Adrenal gland (tissue), 12 donors: ENCODE measurements around the gene PHC3. TPM values are rescaled to one million over a fixed set of nuclear protein-coding genes. Genes with fewer than 3 reads are reported as not detected.

Source experiments
- DNase-seq, 7 donors: peaks; one replicate each; pipeline ENCODE4 v3.0.0-alpha.2; 2019 to 2020
- H3K27ac ChIP-seq, 5 donors: fragments of 200-600 bp; sonication (generic) in 4 of 5; 1 replicate in 3 of 5; 2 replicates in 2 of 5; pipeline versions ENCODE4 v1.5.1 to v1.8.0; 2016 to 2020; ENCODE audit warnings: mild to moderate bottlenecking in 1 of 5
- H3K27me3 ChIP-seq: fragments of 200-600 bp; 2 replicates; pipeline ENCODE4 v1.8.0; 2021
- H3K36me3 ChIP-seq, 2 donors: fragments of 200-600 bp; replicated peaks in 1 of 2; 1 replicate in 1 of 2; 2 replicates in 1 of 2; pipeline versions ENCODE4 v1.5.1 to v1.8.0; 2018 to 2022
- H3K4me1 ChIP-seq, 2 donors: fragments of 200-600 bp; replicated peaks in 1 of 2; 1 replicate in 1 of 2; 2 replicates in 1 of 2; pipeline versions ENCODE4 v1.5.1 to v1.8.0; 2018 to 2021
- H3K4me3 ChIP-seq, 4 donors: fragments of 200-600 bp; sonication (generic) in 3 of 4; one replicate each; pipeline ENCODE4 v1.5.1; 2016 to 2018
- H3K9me3 ChIP-seq, 3 donors: fragments of 200-600 bp; sonication (generic) in 1 of 3; replicated peaks in 1 of 3; 1 replicate in 2 of 3; 2 replicates in 1 of 3; pipeline versions ENCODE4 v1.5.1 to v1.8.0; 2016 to 2021
- CTCF ChIP-seq, 6 experiments: fragments of 450-650 bp in 4 of 6; fragments of 200-600 bp in 2 of 6; sonication (generic) in 1 of 6; IDR thresholded peaks; 1 replicate in 5 of 6; 2 replicates in 1 of 6; pipeline versions ENCODE4 v1.5.1 to v1.8.0; 2016 to 2021; ENCODE audit warnings: antibody characterized with exemption in 6 of 6, mild to moderate bottlenecking in 2 of 6, moderate library complexity in 1 of 6
- POLR2A ChIP-seq, 2 donors: fragments of 450-650 bp; IDR thresholded peaks; one replicate each; pipeline ENCODE4 v1.6.1; 2017; ENCODE audit warnings: antibody characterized with exemption in 2 of 2, mild to moderate bottlenecking in 2 of 2, moderate library complexity in 1 of 2
- WGBS, 4 donors: extraction: QIAGEN DNeasy Blood & Tissue Kit in 2 of 4; methylation state at CpG; one replicate each; pipeline versions ENCODE4 v1.1.5 to v1.1.7; 2013 to 2017; 5-methylcytosine and 5-hydroxymethylcytosine counted together
- intact Hi-C, 2 donors: fragments of 100-400 bp; cut with DNase I; formaldehyde crosslinking; loops; one replicate each; pipeline versions ENCODE4 v1.14.1 to v1.15.0; 2022 to 2023
- polyA plus RNA-seq, 3 donors: library from polyadenylated mRNA; stranded (reverse); fragments of 200-250 nt in 2 of 3; fragments of 350-450 nt in 1 of 3; fragmentation: Illumina TruSeq in 1 of 3; extraction: RNeasy Lipid Tissue Mini Kit (QIAGEN cat#74804) in 1 of 3; gene quantifications; one replicate each; pipeline ENCODE4 v1.2.3, GENCODE V29; 2013 to 2014
- total RNA-seq, 9 donors: library from RNA; depleted of rRNA in 4 of 9; stranded (reverse); fragments of >200 nt in 4 of 9; fragments of 120-200 nt in 1 of 9; fragmentation: NEBNext Ultra II Directional in 1 of 9; extraction: Animal tissue kit (Norgen Biotek cat#: 25700) in 1 of 9; gene quantifications; one replicate each; pipeline versions ENCODE4 v1.1.0 to v1.2.4, GENCODE V29; 2013 to 2023
- donor health status: healthy with polysubstance abuse.
- donor health status: Bipolar disorder and iron deficiency.
- donor health status: DM: yes; HTN: yes; CAD: no.
- donor health status: DM: no; HTN: no; CAD: no.
- donor health status: DM: no; HTN: no; CAD: no.
- donor health status: DM: yes; HTN: yes; CAD: no.

Gene PHC3
- total and polyA plus RNA-seq, 12 donors: 4.4 to 112 (median 53.0) TPM

- peaks cover 7 to 16% of the 10 kb centered on the region in 2 donors for H3K4me1 ChIP-seq
- no peaks in the 10 kb centered on the region for H3K27me3 ChIP-seq
- no peak for DNase-seq
- no peak overlapping the region for H3K27ac ChIP-seq
- no peak overlapping the region for H3K4me3 ChIP-seq
- no peaks in the 10 kb centered on the region for H3K36me3 ChIP-seq
- no peak for TF ChIP-seq CTCF (IDR thresholded peaks at IDR 0.05)
- TF ChIP-seq POLR2A (IDR thresholded peaks at IDR 0.05): no peak
- intact Hi-C loops: no loop called here
- H3K9me3 ChIP-seq: no peaks in the 10 kb centered on the region
- 55 to 92% (median 85%) methylated on average over 1 of the region's 1 CpG for WGBS, 4 donors
Observed at GRCh38 chr3:170226426-170226960, 45.0 kb upstream of the PHC3 start.

- no peak overlapping the region for H3K4me3 ChIP-seq
- no peaks in the 10 kb centered on the region for H3K9me3 ChIP-seq
- H3K4me1 ChIP-seq: peaks cover 7 to 16% of the 10 kb centered on the region in 2 donors
- no peak for TF ChIP-seq POLR2A (IDR thresholded peaks at IDR 0.05)
- TF ChIP-seq CTCF (IDR thresholded peaks at IDR 0.05): no peak
- intact Hi-C loops: no loop called here
- DNase-seq: no peak
- WGBS, 4 donors: 83 to 100% (median 94%) methylated on average over 1 of the region's 1 CpG
- H3K36me3 ChIP-seq: no peaks in the 10 kb centered on the region
- H3K27ac ChIP-seq: no peak overlapping the region
- H3K27me3 ChIP-seq: no peaks in the 10 kb centered on the region
Observed at GRCh38 chr3:170225166-170225565, 43.6 kb upstream of the PHC3 start.

GRCh38 chr3:170222647-170223541 lies 41.4 kb upstream of the PHC3 start:
- peak in 5 of 7 donors; percentile 29 to 59 (median 35) for DNase-seq
- intact Hi-C loops: no loop called here
- H3K4me3 ChIP-seq: peak overlapping the region in 3 of 4 donors; percentile 58 to 92 (median 59)

More at GRCh38 chr3:170222647-170223541, 41.4 kb upstream of the PHC3 start:
- H3K27ac ChIP-seq: peak overlapping the region in 4 of 5 donors; percentile 62 to 91 (median 80)
- H3K27me3 ChIP-seq: no peaks in the 10 kb centered on the region
- TF ChIP-seq CTCF (IDR thresholded peaks at IDR 0.05) (peak in 3 of 6 experiments; percentile 10 to 25 (median 12)), POLR2A (IDR thresholded peaks at IDR 0.05) (no peak)
- no peaks in the 10 kb centered on the region for H3K36me3 ChIP-seq
- peaks cover 7 to 11% of the 10 kb centered on the region in 2 donors for H3K4me1 ChIP-seq
- WGBS, 4 donors: 1 to 2% (median 1%) methylated on average over 27 to 42 of the region's 42 CpGs
- H3K9me3 ChIP-seq: no peaks in the 10 kb centered on the region
